GM21367 (cell line): ENCODE data around the gene HMCN2.
"Not testable (repeated sequence)": the region's sequence is repeated elsewhere in the genome, so short reads cannot be mapped to it uniquely, and the experiment has no call there.

Source experiments
- ATAC-seq: cut with Tn5 transposase; IDR thresholded peaks from one replicate; pipeline ENCODE4 v1.9.1; 2021; ENCODE audit not compliant: unreplicated experiment

Gene HMCN2

GRCh38 chr9:130382636-130383349, 117.2 kb downstream of the HMCN2 start:
- no peak for ATAC-seq

- ATAC-seq = no peak
These were observed 117.8 kb downstream of the HMCN2 start for GRCh38 chr9:130383350-130383715.

- no peak for ATAC-seq
These were observed 118.6 kb downstream of the HMCN2 start for GRCh38 chr9:130383979-130384676.

DNA sequence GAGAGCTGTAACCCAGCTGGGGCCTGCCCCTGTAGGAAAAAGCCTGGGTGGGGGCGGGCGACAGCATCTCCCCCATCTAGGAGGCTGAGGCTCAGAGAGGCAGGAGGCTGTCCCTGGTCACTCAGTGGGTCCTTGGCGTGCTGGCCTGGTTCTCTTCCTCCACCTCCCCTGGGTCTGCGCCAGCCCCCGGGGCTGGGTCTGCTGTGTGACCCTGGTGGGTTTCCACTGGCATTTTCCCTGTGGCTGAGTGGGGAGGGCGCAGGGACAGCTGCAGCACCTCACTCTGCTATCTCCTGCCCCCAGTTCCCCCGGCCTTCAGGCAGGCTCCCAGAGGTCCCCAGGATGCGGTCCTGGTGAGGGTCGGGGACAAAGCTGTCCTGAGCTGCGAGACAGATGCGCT, 119.7 kb downstream of the HMCN2 start:
- ATAC-seq = no peak

- no peak for ATAC-seq
These were observed 121.8 kb downstream of the HMCN2 start for GRCh38 chr9:130387398-130387797.

DNA sequence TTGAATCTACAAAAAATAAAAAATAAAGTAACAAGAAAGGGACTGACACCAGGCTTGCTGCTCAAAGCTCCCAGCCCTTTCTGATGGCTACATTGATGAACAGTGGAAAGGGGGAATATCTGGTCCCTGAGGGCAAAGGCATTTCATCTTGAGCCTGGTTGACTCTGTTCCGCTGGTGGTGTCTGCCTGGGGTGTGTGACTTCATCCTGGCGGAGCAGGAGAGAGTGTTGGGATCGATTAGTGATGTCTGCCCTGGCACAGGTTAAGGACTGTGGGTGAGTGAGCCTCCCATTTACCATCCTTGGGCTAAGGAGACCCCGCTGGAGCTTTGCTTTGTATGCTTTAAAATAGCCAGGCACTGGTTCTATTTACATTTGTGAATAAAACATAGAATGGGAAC, 122.3 kb downstream of the HMCN2 start:
- no peak for ATAC-seq

DNA sequence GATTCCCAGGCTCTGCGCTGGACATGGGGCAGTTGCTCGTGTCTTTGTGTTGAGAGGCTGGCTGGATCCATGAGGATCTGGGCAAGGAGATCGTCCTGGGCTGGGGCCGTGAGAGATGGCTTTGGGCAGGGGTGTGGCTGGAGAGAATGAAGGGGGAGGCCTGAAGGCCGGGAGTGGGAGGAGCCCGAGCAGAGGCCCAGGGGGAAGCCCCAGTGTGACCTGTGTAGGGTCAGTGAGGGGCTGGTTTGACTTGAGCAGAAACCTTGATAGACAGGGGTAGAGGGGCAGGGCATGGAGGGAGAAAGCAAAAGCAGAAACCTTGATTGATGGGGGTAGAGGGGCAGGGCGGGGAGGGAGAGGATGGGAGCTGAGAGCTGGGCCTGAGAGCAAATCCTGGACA, 124.8 kb downstream of the HMCN2 start:
- no peak for ATAC-seq

DNA sequence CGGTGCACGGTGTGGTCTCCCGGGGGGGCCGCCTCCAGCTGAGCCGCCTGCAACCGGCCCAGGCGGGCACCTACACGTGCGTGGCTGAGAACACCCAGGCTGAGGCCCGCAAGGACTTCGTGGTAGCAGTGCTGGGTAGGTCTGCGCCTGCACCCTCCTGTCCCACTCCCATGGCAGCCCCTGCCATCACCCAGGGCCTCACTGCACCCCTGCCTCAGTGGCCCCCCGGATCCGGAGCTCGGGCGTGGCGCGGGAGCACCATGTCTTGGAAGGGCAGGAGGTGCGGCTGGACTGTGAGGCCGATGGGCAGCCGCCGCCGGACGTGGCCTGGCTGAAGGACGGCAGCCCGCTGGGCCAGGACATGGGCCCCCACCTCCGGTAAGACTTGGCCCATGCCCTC, 125.4 kb downstream of the HMCN2 start:
- ATAC-seq = no peak

- no peak for ATAC-seq
These were observed 126.3 kb downstream of the HMCN2 start for GRCh38 chr9:130391866-130392265.

GRCh38 chr9:130393681-130394071, 128.1 kb downstream of the HMCN2 start:
- ATAC-seq = no peak

DNA sequence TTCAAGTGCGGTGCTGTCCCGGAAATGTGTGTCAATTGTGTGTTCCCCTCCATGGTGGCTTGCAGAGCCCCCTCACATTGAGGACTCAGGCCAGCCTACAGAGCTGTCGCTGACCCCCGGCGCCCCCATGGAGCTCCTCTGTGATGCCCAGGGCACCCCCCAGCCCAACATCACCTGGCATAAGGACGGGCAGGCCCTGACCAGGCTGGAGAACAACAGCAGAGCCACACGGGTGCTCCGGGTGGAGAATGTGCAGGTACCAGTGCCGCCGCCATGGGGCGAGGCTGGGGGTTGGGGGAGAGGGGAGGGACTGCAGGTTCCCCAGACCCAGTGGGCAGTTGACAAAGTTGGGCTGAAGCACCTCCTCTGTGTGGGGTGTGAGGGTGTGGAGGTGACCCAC, 128.8 kb downstream of the HMCN2 start:
- no peak for ATAC-seq

DNA sequence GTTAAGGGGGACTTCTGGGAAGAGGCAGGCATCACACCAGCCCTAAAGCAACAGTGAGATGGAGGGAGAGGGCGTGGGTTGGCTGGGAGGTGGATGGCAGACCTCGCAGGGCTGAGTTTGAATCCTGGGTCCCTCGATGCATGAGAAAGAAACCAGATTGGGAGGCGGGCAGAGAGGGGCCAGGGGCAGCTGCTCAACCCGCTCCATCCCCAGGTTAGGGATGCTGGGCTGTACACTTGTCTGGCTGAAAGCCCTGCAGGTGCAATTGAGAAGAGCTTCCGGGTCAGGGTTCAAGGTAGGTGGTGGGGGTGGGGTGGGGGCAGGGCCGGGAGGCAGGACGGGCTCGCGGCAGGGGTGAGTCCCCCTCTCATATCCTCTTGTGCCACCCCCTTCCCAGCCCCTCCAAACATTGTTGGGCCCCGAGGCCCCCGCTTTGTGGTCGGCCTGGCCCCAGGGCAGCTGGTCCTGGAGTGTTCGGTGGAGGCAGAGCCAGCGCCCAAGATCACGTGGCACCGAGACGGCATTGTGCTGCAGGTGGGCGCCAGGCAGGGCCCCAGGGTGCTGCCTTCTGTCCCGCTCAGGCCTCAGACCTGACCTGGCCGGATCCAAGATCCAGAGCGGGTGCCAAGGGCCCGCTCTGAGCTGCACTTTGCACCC, 129.4 kb downstream of the HMCN2 start:
- ATAC-seq = no peak

DNA sequence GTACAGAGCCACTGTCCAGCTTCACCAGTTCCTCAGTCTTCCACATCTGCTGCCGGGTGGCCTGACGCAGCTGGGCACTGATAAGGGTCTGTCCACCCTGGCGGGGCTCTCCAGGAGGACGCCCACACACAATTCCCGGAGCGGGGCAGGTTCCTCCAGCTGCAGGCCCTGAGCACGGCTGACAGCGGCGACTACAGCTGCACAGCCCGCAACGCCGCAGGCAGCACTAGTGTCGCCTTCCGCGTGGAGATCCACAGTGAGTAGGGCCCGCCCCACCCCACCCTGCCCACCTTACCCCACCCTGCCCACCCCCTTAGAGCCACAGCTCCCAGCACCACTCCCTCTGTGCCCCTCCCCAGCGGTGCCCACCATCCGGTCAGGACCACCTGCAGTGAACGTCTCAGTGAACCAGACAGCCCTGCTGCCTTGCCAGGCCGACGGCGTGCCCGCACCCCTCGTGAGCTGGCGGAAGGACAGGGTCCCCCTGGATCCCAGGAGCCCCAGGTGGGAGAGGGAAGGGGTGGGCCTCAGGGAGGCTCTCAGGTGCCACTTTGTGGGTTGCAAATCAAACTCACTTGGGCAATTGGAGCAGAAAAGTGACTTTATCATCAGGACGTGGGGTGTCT, 130.4 kb downstream of the HMCN2 start:
- no peak for ATAC-seq

DNA sequence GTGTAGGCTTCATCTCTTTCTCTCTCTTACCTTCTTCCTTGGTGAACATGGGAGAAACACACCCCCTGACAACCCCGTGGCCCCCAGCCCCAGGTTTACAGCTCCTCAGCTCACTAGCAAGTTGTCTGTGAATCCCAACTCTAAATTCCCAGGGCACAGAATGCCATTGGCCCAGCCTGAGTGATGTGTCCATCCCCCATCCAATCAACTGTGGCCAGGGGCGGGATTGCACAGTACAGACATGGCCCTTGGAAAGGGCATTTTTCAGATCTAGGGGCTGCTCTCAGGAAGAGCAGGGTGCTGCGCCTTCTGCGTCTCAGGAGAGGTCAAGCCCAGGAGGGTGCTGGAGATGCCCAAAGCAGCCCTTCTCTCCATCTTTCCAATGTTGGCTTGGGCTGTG, 131.0 kb downstream of the HMCN2 start:
- ATAC-seq = no peak

GRCh38 chr9:130398487-130399240, 133.1 kb downstream of the HMCN2 start:
- no peak for ATAC-seq

DNA sequence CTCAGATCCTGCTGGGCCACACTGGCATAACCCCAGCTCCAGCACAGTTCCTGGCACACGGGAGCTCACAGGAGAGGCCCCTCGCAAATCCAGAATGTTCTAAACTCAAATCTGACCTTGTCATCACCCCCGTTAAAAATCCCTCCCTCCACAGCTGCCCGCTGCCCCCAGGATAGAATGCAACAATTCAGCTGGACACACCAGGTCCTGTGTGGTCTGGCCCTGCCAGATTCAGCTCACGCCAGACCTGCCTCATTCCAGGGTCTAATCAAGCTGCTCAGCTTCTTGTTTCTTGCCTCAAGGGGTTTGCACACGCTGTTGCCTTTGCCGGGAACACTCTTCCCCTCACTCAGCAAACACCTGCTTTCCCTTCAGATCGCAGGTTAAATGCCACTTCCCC, 134.2 kb downstream of the HMCN2 start:
- no peak for ATAC-seq

GRCh38 chr9:130400870-130401269, 135.3 kb downstream of the HMCN2 start:
- no peak for ATAC-seq

DNA sequence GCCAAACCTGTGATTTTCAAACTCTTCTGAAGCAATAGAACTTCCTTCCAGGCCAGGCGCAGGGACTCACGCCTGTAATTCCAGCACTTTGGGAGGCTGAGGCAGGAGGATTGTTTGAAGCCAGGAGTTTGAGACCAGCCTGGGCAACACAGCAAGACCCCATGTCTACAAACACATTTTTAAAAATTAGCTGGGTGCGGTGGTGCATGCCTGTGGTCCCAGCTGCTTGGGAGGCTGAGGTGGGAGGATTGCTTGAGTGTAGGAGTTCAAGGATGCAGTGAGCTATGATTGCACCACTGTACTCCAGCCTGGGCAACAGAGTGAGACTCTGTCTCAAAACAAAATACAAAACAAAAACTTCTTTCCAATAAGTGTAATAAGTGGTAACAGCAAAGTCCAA, 136.2 kb downstream of the HMCN2 start:
- not testable (repeated sequence) for ATAC-seq

DNA sequence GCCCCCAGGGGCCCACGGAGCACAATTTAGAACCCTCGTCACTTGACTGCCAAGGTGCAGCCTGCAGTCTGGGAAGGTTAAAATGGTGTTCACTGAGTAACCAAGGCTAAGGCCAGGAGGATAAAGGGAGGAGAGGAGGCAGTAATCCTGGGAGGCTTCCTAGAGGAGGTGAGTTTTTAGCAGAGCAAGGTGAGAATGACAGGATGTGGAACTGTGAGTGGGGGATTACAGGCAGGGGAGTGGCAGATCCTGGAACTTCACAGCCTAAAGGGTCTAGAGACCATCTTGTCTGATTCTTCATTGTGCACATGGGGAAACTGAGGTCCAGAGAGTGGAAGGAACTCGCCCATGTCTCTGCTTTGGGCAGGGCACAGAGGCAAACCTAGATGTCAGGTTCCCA, 136.7 kb downstream of the HMCN2 start:
- no peak for ATAC-seq

GRCh38 chr9:130402645-130403440, 137.3 kb downstream of the HMCN2 start:
- ATAC-seq = no peak
